Fibroblast of skin of scalp (primary cell): ENCODE measurements around the gene RAF1.
"Not testable (repeated sequence)": the region's sequence is repeated elsewhere in the genome, so short reads cannot be mapped to it uniquely, and the experiment has no call there.

Experiments
- DNase-seq: peaks from one replicate; pipeline ENCODE4 v3.0.0-alpha.2; 2013

The RAF1 gene

GRCh38 chr3:12557473-12558100, 106.3 kb downstream of the RAF1 start:
- peak; percentile 29 for DNase-seq

DNA sequence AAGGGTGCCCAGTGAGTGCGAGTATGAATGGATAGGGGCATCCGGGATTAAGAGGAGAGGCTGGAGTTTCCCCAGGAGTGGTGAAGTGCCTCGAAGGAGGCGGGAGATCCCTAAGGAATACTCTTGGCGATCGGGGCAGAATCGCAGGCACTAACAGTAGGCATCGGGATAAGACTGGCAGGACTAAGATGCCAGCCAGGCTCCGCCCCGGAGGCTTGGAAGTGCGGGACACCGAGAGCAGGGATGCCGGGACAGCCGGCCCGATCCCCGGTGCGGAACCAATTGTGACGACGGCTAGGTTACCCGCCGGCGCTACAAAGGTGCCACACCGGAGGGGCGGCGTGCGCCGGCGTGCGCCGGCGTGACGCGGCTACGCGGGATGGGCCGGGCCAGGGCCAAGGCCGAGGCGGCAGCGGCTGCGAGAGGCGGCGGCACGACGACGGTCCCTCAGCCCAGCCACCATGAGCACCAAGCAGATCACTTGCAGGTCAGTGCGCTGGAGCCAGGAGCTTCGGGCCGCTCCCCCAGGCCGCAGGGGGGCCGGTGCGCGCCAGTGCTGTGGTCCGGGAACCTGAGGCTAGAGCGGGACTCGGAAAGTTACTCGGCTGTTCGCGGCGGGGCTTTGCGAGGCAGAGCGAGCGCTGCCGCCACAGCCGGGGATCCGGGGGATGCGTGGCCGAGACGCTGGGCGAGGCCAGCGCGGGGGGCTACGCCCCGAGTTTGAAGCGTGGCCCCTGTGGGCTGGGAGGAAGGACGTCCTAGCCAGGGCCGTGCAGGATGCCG, 107.0 kb downstream of the RAF1 start, which contains the start of gene MKRN2:
MKRN2 (plus strand) TSS at position 398 of the 783 bp plus-strand sequence; CDS start at position 462, 64 bp downstream.
- DNase-seq: peak; percentile 88

- DNase-seq: no peak
Measured at GRCh38 chr3:12556314-12556689, 107.6 kb downstream of the RAF1 start.

GRCh38 chr3:12553921-12554391, 110.0 kb downstream of the RAF1 start:
- DNase-seq: peak; percentile 47

DNA sequence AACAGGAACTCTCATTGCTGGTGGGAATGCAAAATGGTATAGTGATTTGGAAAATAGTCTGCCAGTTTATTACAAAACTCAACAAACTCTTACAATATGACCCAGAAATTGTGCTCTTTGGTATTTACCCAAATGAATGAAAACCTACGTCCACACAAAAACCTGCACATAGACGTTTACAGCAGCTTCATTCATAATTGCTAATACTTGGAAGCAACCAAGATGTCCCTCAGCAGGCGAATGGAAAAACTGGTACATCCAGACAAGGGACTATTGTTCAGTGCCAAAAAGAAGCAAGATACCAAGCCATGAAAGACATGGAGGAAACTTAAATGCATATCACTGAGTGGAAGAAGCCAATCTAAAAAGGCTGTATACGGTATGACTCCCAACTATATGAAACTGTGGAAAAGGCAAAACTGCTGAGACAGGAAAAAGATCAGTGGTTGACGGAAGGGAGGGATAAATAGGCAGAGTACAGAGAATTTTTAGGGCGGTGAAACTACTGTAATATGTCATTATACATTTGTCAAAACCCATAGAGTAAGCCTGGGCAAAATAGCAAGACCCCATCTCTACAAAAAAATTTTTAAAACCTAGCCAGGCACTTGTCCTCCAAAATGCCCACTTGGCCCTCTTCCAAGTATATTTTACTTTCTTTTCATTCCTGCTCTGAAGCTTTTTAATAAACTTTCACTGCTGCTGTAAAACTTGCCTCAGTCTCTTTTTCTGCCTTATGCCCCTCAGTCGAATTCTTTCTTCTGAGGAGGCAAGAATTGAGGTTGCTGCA, 113.8 kb downstream of the RAF1 start:
- no peak for DNase-seq

- no peak for DNase-seq
Measured at GRCh38 chr3:12545473-12545791, 118.5 kb downstream of the RAF1 start, which contains the start of gene MKRN2OS. TSS of gene MKRN2OS (minus strand) at chr3:12545499. CDS start at chr3:12545464, 35 bp downstream.

DNA sequence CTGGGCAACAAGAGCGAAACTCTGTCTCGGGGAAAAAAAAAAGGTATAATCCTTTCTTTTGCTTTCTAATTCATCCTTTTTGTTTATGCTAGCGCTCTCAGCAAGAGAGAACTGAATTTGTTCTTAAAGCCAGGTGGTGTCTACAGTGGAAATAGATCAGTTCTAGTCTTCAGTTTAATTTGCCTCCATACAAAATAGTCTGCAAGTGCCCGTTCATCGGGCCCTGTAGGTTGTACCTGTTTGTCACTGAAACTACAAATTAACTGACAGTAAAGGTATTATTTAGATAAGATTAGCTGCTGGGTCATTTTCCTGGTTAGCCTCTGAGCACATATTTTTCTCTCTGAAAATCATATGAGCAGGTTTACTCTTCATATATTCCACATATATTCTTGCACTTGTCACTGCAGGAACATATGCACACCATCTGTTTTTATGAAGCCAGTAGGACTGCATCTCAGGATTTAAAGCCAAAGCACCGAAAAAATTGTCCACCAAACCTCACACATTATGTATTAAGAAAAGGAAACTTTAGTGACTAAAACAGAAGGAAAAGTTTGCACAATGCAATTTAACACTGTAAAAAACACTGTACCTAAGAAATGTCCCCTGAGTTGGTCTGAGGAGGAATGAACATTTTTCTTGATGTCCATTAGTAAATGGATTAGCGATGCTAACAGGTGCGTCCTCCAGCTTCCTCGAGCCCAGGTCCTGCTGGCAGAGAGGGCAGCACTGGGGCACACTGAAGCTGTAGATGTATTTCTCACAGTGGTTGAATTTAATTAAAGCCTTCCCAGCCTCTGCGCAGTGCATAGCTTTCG, 119.1 kb downstream of the RAF1 start:
- no peak for DNase-seq

- DNase-seq: not testable (repeated sequence)
Measured at GRCh38 chr3:12543497-12543896, 120.4 kb downstream of the RAF1 start.

- no peak for DNase-seq
Measured at GRCh38 chr3:12541625-12542024, 122.3 kb downstream of the RAF1 start.

- peak; percentile 18 for DNase-seq
Measured at GRCh38 chr3:12536423-12536822, 127.5 kb downstream of the RAF1 start.
